Nephron progenitor cell (in vitro differentiated cells): ENCODE results near the gene CDH4.

Experiments
- DNase-seq: peaks from one replicate; pipeline ENCODE4 v3.0.0; 2021
- H3K27ac Mint-ChIP-seq: 2 replicates; pipeline ENCODE4 v1.8.0; 2021; ENCODE audit warnings: mild to moderate bottlenecking, moderate library complexity, mixed read lengths
- H3K27me3 Mint-ChIP-seq: 2 replicates; pipeline ENCODE4 v1.8.0; 2021; ENCODE audit warnings: mild to moderate bottlenecking, low read depth, mixed read lengths; ENCODE audit not compliant: poor library complexity
- H3K36me3 Mint-ChIP-seq: 2 replicates; pipeline ENCODE4 v1.8.0; 2021; ENCODE audit warnings: low read depth, mixed read lengths
- H3K4me1 Mint-ChIP-seq: 2 replicates; pipeline ENCODE4 v1.8.0; 2021; ENCODE audit warnings: mixed read lengths
- H3K4me3 Mint-ChIP-seq: 2 replicates; pipeline ENCODE4 v1.8.0; 2021; ENCODE audit warnings: mild to moderate bottlenecking, moderate library complexity, mixed read lengths
- H3K9me3 Mint-ChIP-seq: 2 replicates; pipeline ENCODE4 v1.8.0; 2021; ENCODE audit warnings: mild to moderate bottlenecking, moderate library complexity, mixed read lengths
- TF ChIP-seq, protein P1 (sequence below): fragments of 200-600 bp; sonication (generic); IDR thresholded peaks from 2 replicates; pipeline ENCODE4 v1.5.0; 2021; ENCODE audit warnings: antibody characterized with exemption

Gene CDH4

GRCh38 chr20:61797971-61798411, 545.9 kb downstream of the CDH4 start:
- Mint-ChIP-seq H3K27ac (no peak overlapping the region), H3K27me3 (peaks cover 18% of the 10 kb centered on the region), H3K4me3 (no peak overlapping the region), H3K36me3 (no peaks in the 10 kb centered on the region), H3K4me1 (peaks cover 15% of the 10 kb centered on the region), H3K9me3 (no peaks in the 10 kb centered on the region)
- TF ChIP-seq, protein P1, sequence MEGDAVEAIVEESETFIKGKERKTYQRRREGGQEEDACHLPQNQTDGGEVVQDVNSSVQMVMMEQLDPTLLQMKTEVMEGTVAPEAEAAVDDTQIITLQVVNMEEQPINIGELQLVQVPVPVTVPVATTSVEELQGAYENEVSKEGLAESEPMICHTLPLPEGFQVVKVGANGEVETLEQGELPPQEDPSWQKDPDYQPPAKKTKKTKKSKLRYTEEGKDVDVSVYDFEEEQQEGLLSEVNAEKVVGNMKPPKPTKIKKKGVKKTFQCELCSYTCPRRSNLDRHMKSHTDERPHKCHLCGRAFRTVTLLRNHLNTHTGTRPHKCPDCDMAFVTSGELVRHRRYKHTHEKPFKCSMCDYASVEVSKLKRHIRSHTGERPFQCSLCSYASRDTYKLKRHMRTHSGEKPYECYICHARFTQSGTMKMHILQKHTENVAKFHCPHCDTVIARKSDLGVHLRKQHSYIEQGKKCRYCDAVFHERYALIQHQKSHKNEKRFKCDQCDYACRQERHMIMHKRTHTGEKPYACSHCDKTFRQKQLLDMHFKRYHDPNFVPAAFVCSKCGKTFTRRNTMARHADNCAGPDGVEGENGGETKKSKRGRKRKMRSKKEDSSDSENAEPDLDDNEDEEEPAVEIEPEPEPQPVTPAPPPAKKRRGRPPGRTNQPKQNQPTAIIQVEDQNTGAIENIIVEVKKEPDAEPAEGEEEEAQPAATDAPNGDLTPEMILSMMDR: no peak
- DNase-seq: no peak

DNA sequence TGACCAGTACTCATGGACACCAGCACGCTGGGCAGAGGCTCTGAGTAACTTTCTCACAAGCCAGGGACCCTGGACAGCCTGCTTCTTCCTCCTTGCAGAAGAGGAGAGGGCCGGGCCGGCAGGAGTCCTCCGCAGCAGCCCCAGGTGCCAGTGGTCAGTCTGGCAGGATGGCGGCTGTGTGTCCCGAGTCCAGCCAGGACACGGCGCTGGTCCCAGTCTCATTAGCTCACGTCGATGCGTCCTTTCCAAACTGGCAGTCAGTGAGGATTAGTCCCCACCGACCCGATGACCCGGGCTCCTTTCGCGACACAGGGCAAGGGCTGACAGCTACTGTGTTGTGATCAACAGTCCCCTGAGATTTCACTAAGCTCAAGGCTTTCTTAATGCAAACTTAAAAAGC, 546.6 kb downstream of the CDH4 start:
- no peaks in the 10 kb centered on the region for H3K36me3 Mint-ChIP-seq
- peaks cover 18% of the 10 kb centered on the region for H3K27me3 Mint-ChIP-seq
- no peak overlapping the region for H3K4me3 Mint-ChIP-seq
- TF ChIP-seq, protein P1: no peak
- no peak overlapping the region for H3K27ac Mint-ChIP-seq
- peaks cover 22% of the 10 kb centered on the region for H3K4me1 Mint-ChIP-seq
- no peak for DNase-seq
- no peaks in the 10 kb centered on the region for H3K9me3 Mint-ChIP-seq

DNA sequence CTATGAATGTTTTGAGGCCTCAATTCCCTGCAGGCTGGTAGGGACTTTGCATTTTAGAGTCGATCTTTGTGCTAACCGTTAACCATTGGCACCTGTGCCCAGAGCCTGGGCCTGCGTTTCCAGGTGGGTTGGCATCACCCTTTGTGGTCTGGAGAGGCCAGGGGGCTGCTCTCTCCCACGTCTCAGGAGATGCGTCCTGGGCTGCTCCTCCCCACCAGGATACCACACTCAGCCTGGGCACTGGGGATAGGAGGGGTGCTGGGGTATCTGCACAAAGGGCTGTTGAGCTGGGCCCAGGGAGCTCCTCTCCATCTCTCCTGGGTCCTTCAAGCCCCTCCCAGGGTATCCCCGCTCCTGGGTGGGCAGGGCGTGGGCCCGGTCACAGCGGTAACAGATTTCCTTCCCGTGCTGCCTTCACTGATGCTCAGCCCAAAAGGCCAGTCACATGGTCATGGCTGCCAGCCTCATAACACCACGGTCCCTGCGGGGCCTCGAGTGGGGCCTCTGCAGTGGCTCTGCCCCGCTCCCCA, 547.4 kb downstream of the CDH4 start:
- Mint-ChIP-seq H3K27me3 (peaks cover 23% of the 10 kb centered on the region), H3K36me3 (no peaks in the 10 kb centered on the region), H3K9me3 (no peaks in the 10 kb centered on the region), H3K4me1 (peaks cover 29% of the 10 kb centered on the region), H3K27ac (no peak overlapping the region), H3K4me3 (no peak overlapping the region)
- TF ChIP-seq, protein P1: no peak
- DNase-seq: no peak

GRCh38 chr20:61799928-61800327, 547.9 kb downstream of the CDH4 start:
- no peak for DNase-seq
- Mint-ChIP-seq H3K27me3 (peaks cover 28% of the 10 kb centered on the region), H3K4me1 (peaks cover 34% of the 10 kb centered on the region), H3K36me3 (no peaks in the 10 kb centered on the region), H3K9me3 (no peaks in the 10 kb centered on the region), H3K27ac (no peak overlapping the region), H3K4me3 (no peak overlapping the region)
- TF ChIP-seq, protein P1: no peak

- no peaks in the 10 kb centered on the region for H3K9me3 Mint-ChIP-seq
- no peaks in the 10 kb centered on the region for H3K36me3 Mint-ChIP-seq
- TF ChIP-seq, protein P1: no peak
- no peak overlapping the region for H3K4me3 Mint-ChIP-seq
- H3K27me3 Mint-ChIP-seq: peaks cover 27% of the 10 kb centered on the region
- DNase-seq: no peak
- H3K27ac Mint-ChIP-seq: no peak overlapping the region
- H3K4me1 Mint-ChIP-seq: peaks cover 31% of the 10 kb centered on the region
These were observed 548.5 kb downstream of the CDH4 start for GRCh38 chr20:61800359-61801064.

DNA sequence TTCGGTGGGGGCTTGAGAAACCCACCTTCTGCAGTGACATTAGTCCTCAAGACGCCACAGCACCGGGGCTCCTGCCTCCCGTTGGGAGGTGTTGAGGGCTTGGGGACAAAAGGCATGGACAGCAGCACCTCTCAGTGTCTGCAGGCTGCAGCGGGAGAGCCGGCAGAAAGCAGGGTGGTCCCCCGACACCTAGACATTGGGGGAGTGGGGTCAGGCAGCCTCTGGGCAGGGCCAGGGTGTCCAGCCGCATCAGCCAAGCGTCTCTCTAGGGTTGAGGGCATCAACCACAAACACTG, 549.0 kb downstream of the CDH4 start:
- H3K4me3 Mint-ChIP-seq: no peak overlapping the region

More for the DNA sequence above, 549.0 kb downstream of the CDH4 start:
- Mint-ChIP-seq H3K27me3 (peaks cover 27% of the 10 kb centered on the region), H3K9me3 (no peaks in the 10 kb centered on the region), H3K36me3 (no peaks in the 10 kb centered on the region), H3K27ac (no peak overlapping the region), H3K4me1 (peaks cover 29% of the 10 kb centered on the region)
- TF ChIP-seq, protein P1: no peak
- DNase-seq: no peak
